H1 (cell line): ENCODE measurements around the gene CEBPB. TPM values are rescaled to one million over a fixed set of nuclear protein-coding genes. Genes with fewer than 3 reads are reported as not detected.

Experiments used
- CTCF ChIA-PET: fragments of 300-600 bp; sonication (Branson Sonifier 250); formaldehyde crosslinking; loops from one replicate; lab custom pipeline; 2021; ENCODE audit not compliant: partially characterized antibody; lab: Charles Lee
- POLR2A ChIA-PET: fragments of 300-600 bp; sonication (Branson Sonifier 250); formaldehyde crosslinking; loops from one replicate; lab custom pipeline; 2021; ENCODE audit warnings: inconsistent platforms; ENCODE audit not compliant: partially characterized antibody; lab: Charles Lee
- DNase-seq, 2 experiments: peaks; one replicate each; pipeline versions ENCODE4 v3.0.0 to v3.0.0-alpha.2; 2010 to 2022; ENCODE audit warnings: low spot score in 2 of 2, low read depth in 1 of 2, mixed read lengths in 1 of 2
- FAIRE-seq: peaks from 2 replicates; lab custom pipeline; 2011; peaks lifted over from hg19 to GRCh38; lab: Jason Lieb, UNC
- H2AFZ ChIP-seq: 2 replicates; pipeline ENCODE4 v1.8.1; 2012; ENCODE audit warnings: low read length, inconsistent platforms
- H2AK5ac ChIP-seq: 2 replicates; pipeline ENCODE4 v1.6.1; 2013; ENCODE audit warnings: low read depth, low read length
- H2BK120ac ChIP-seq: replicated peaks from 2 replicates; pipeline ENCODE3; 2013; ENCODE audit warnings: low read depth, low read length, inconsistent platforms
- H2BK12ac ChIP-seq: 2 replicates; pipeline ENCODE4 v1.6.1; 2013; ENCODE audit warnings: low read depth, low read length
- H2BK15ac ChIP-seq: 2 replicates; pipeline ENCODE4 v1.6.1; 2013; ENCODE audit warnings: low read length
- H2BK20ac ChIP-seq: 2 replicates; pipeline ENCODE4 v1.6.1; 2013; ENCODE audit warnings: low read length
- H2BK5ac ChIP-seq: 2 replicates; pipeline ENCODE4 v1.6.1; 2013; ENCODE audit warnings: low read depth, low read length
- H3K14ac ChIP-seq: 2 replicates; pipeline ENCODE4 v1.6.1; 2013; ENCODE audit warnings: inconsistent platforms; ENCODE audit not compliant: insufficient read length
- H3K18ac ChIP-seq: 2 replicates; pipeline ENCODE4 v1.6.1; 2013; ENCODE audit warnings: low read length; ENCODE audit errors: extremely low read depth
- H3K23ac ChIP-seq: 2 replicates; pipeline ENCODE4 v1.6.1; 2013; ENCODE audit warnings: inconsistent platforms; ENCODE audit not compliant: insufficient read length
- H3K23me2 ChIP-seq: 2 replicates; pipeline ENCODE4 v1.6.1; 2013; ENCODE audit warnings: low read depth, low read length
- H3K27ac ChIP-seq: 2 replicates; pipeline ENCODE4 v1.6.1; 2011; ENCODE audit warnings: low read depth, low read length, inconsistent platforms
- H3K27me3 ChIP-seq, 4 experiments: replicated peaks in 1 of 4; 1 replicate in 1 of 4; 2 replicates in 3 of 4; pipeline versions ENCODE4 v1.6.1 to v1.8.1; 2011 to 2013; ENCODE audit warnings: low read length in 3 of 4, mild to moderate bottlenecking in 3 of 4, inconsistent platforms in 2 of 4, mixed read lengths in 2 of 4, moderate library complexity in 1 of 4; ENCODE audit not compliant: control insufficient read depth in 3 of 4, insufficient read depth in 3 of 4; ENCODE audit errors: extremely low read depth in 1 of 4
- H3K36me3 ChIP-seq, 4 experiments: 2 replicates each; pipeline versions ENCODE4 v1.6.1 to v1.8.1; 2011 to 2013; ENCODE audit warnings: mild to moderate bottlenecking in 4 of 4, low read length in 3 of 4, moderate library complexity in 2 of 4, control low read depth in 1 of 4, inconsistent platforms in 1 of 4; ENCODE audit not compliant: insufficient read depth in 4 of 4, control insufficient read depth in 2 of 4
- H3K4ac ChIP-seq: replicated peaks from 2 replicates; pipeline ENCODE3; 2013; ENCODE audit warnings: low read length, low read depth, mixed read lengths, inconsistent platforms; ENCODE audit not compliant: insufficient read length
- H3K4me1 ChIP-seq, 4 experiments: replicated peaks in 1 of 4; 1 replicate in 1 of 4; 2 replicates in 3 of 4; pipeline versions ENCODE4 v1.6.1 to v1.8.1; 2011 to 2013; ENCODE audit warnings: low read length in 3 of 4, inconsistent platforms in 2 of 4, mixed read lengths in 1 of 4; ENCODE audit not compliant: insufficient read depth in 4 of 4, control insufficient read depth in 3 of 4
- H3K4me2 ChIP-seq, 2 experiments: 2 replicates each; pipeline versions ENCODE4 v1.6.1 to v1.8.1; 2011 to 2013; ENCODE audit warnings: low read depth in 2 of 2, low read length in 2 of 2, control low read depth in 1 of 2, inconsistent platforms in 1 of 2, mild to moderate bottlenecking in 1 of 2; ENCODE audit not compliant: insufficient read depth in 1 of 2
- H3K4me3 ChIP-seq, 4 experiments: fragments of 200-600, 300-600 bp in 1 of 4; sonication (generic), shearing (Covaris generic), sonication (Bioruptor Twin) in 1 of 4; 2 replicates each; pipeline versions ENCODE4 v1.5.1 to v1.8.1; 2011 to 2016; ENCODE audit warnings: low read length in 4 of 4, low read depth in 3 of 4, control low read depth in 2 of 4, inconsistent platforms in 2 of 4, mild to moderate bottlenecking in 2 of 4, mixed read lengths in 1 of 4, moderate library complexity in 1 of 4; ENCODE audit not compliant: insufficient read depth in 2 of 4; ENCODE audit errors: extremely low read depth in 1 of 4
- H3K56ac ChIP-seq: replicated peaks from 2 replicates; pipeline ENCODE3; 2013; ENCODE audit warnings: low read depth, mild to moderate bottlenecking, mixed read lengths, low read length, inconsistent platforms; ENCODE audit not compliant: insufficient read length
- H3K79me1 ChIP-seq: 2 replicates; pipeline ENCODE4 v1.6.1; 2013; ENCODE audit warnings: low read depth, low read length, control low read depth
- H3K79me2 ChIP-seq, 2 experiments: 2 replicates each; pipeline versions ENCODE4 v1.6.1 to v1.8.1; 2012 to 2013; ENCODE audit warnings: low read length in 2 of 2, mild to moderate bottlenecking in 2 of 2, inconsistent platforms in 1 of 2; ENCODE audit not compliant: insufficient read depth in 2 of 2, control insufficient read depth in 1 of 2
- H3K9ac ChIP-seq, 4 experiments: replicated peaks in 1 of 4; 1 replicate in 1 of 4; 2 replicates in 3 of 4; pipeline versions ENCODE4 v1.6.1 to v1.8.1; 2011 to 2013; ENCODE audit warnings: low read depth in 3 of 4, low read length in 3 of 4, control low read depth in 2 of 4, mild to moderate bottlenecking in 2 of 4, moderate library complexity in 2 of 4, inconsistent platforms in 1 of 4; ENCODE audit errors: extremely low read depth in 1 of 4
- H3K9me3 ChIP-seq, 2 experiments: 2 replicates each; pipeline versions ENCODE4 v1.6.1 to v1.8.1; 2012 to 2013; ENCODE audit warnings: mild to moderate bottlenecking in 2 of 2, moderate library complexity in 2 of 2, control low read depth in 1 of 2, inconsistent platforms in 1 of 2, low read depth in 1 of 2, low read length in 1 of 2, mixed read lengths in 1 of 2; ENCODE audit not compliant: insufficient read depth in 2 of 2
- H4K20me1 ChIP-seq, 2 experiments: replicated peaks in 1 of 2; 2 replicates each; pipeline versions ENCODE3 to v1.8.1; 2011 to 2013; ENCODE audit warnings: inconsistent platforms in 2 of 2, low read length in 2 of 2, mild to moderate bottlenecking in 1 of 2; ENCODE audit not compliant: insufficient read depth in 2 of 2, control insufficient read depth in 1 of 2
- H4K5ac ChIP-seq: 2 replicates; pipeline ENCODE4 v1.6.1; 2013; ENCODE audit warnings: low read length, low read depth, mixed read lengths, inconsistent platforms; ENCODE audit not compliant: insufficient read length
- H4K8ac ChIP-seq: 2 replicates; pipeline ENCODE4 v1.8.0; 2013; ENCODE audit warnings: mild to moderate bottlenecking, moderate library complexity, low read length, inconsistent platforms; ENCODE audit not compliant: insufficient read depth; ENCODE audit errors: extremely low read depth
- H4K91ac ChIP-seq: replicated peaks from 2 replicates; pipeline ENCODE3; 2013; ENCODE audit warnings: low read length, mixed read lengths, inconsistent platforms; ENCODE audit not compliant: insufficient read length
- CBX8 ChIP-seq: fragments of 300-800, 300-1000 bp; sonication (generic); IDR thresholded peaks from 2 replicates; pipeline ENCODE4 v1.7.1; 2016; ENCODE audit warnings: low read depth, low read length, borderline replicate concordance
- CEBPB ChIP-seq: IDR thresholded peaks from 2 replicates; pipeline ENCODE4 v1.6.1; 2012; ENCODE audit warnings: low read depth, low read length
- CTBP2 ChIP-seq: IDR thresholded peaks from 2 replicates; pipeline ENCODE4 v1.7.0; 2011; ENCODE audit warnings: borderline replicate concordance, mild to moderate bottlenecking, moderate library complexity, mixed read lengths, low read length; ENCODE audit not compliant: insufficient read depth, insufficient read length
- EGR1 ChIP-seq: IDR thresholded peaks from 2 replicates; pipeline ENCODE4 v1.6.1; 2011; ENCODE audit warnings: low read depth, low read length, borderline replicate concordance
- TAF7 ChIP-seq: optimal IDR thresholded peaks from 2 replicates; pipeline ENCODE3; 2011; ENCODE audit warnings: low read depth, mild to moderate bottlenecking, inconsistent platforms, low read length, moderate library complexity, borderline replicate concordance
- WGBS, 2 experiments: shearing (Covaris generic) in 1 of 2; methylation state at CpG; one replicate each; pipeline versions ENCODE4 v1.1.6 to v1.1.7; 2013 to 2015; ENCODE audit warnings: low lambda C conversion rate in 2 of 2, mixed read lengths in 2 of 2, inconsistent platforms in 1 of 2, low coverage in 1 of 2, missing lambda C conversion rate in 1 of 2; ENCODE audit not compliant: insufficient replicate concordance in 2 of 2, insufficient coverage in 1 of 2, insufficient read length in 1 of 2; ENCODE audit errors: extremely low coverage in 1 of 2, missing lambda C conversion rate in 1 of 2; 5-methylcytosine and 5-hydroxymethylcytosine counted together
- polyA plus RNA-seq, 7 experiments: library from polyadenylated mRNA; depleted of rRNA in 3 of 7; stranded (reverse) in 5 of 7; unstranded in 2 of 7; fragments of >200 nt in 5 of 7; fragments of 200-250 nt in 2 of 7; gene quantifications; 1 replicate in 5 of 7; 2 replicates in 1 of 7; 4 replicates in 1 of 7; pipeline versions ENCODE4 v1.2.1 to v1.2.3, GENCODE V29; 2011 to 2013; ENCODE audit warnings: missing spikeins in 2 of 7, mixed read lengths in 2 of 7
- total RNA-seq: library from RNA; stranded (reverse); fragmentation: NEBNext Ultra II Directional; extraction: Animal tissue kit (Norgen Biotek cat#: 25700); gene quantifications from 2 replicates; pipeline ENCODE4 v1.2.1, GENCODE V29; 2021

Gene CEBPB
- total and polyA plus RNA-seq, 2 of the 8 experiments (the other 6 are each of a cell fraction or from before 2014, with no cell fraction given), result 7.1 to 24.1 TPM

DNA sequence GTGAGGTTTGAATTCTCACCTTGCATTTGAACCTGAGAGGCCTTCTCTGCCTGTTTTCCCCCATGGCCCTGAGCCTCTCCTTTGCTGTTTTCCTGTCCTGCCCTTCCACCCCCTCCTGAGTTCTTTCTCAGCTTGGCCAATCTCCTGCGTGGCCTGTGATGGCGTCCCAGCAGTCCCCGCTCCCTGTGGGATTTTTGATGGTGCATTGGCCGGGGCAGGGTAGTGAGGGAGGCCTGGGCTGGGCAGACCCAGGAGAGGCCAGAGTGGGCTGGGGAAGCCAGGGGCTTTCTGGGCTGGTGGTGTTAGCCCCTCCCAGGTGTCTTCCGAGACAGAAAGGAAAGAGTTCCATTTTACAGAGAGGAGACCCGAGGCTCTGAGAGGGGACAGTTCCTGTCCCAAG lies 6.3 kb downstream of the CEBPB start:
- no peak overlapping the region for H3K9ac ChIP-seq
- H3K4me1 ChIP-seq, result peaks cover 4 to 29% (median 21%) of the 10 kb centered on the region in 4 experiments
- no peak overlapping the region for H2BK12ac ChIP-seq
- no peak overlapping the region for H2BK20ac ChIP-seq
- FAIRE-seq (no peak), DNase-seq (no peak)
- no peak overlapping the region for H4K91ac ChIP-seq
- H3K36me3 ChIP-seq, result no peaks in the 10 kb centered on the region; a peak in 1 of 8 replicates
- H3K23ac ChIP-seq, result no peak overlapping the region
- H3K79me2 ChIP-seq, result peaks cover 0 to 20% of the 10 kb centered on the region in 2 experiments; a peak in 2 of 4 replicates
- no peak overlapping the region for H3K4ac ChIP-seq
- H2BK15ac ChIP-seq, result no peak overlapping the region
- no peak overlapping the region for H3K4me3 ChIP-seq
- peaks cover 2 to 4% of the 10 kb centered on the region in 2 experiments; a peak in 2 of 4 replicates for H3K9me3 ChIP-seq
- no peak overlapping the region for H3K4me2 ChIP-seq
- POLR2A ChIA-PET, result interaction anchor here (0.6 to 1.1 kb wide), 3 partner anchors 10 to 136 kb away, joined by 3 read pairs; no protein-coding TSS in a partner anchor
- no peak for TF ChIP-seq CEBPB
- TF ChIP-seq TAF7, result no peak
- no peak for TF ChIP-seq CBX8
- TF ChIP-seq CTBP2, result no peak
- no peak for TF ChIP-seq EGR1
- H3K27ac ChIP-seq, result no peak overlapping the region
- H2AK5ac ChIP-seq, result no peak overlapping the region
- 83% methylated on average over 6 of the region's 6 CpGs; no CpG with 5 or more reads in 1 of the 2 experiments for WGBS, 2 experiments
- no peak overlapping the region for H2BK5ac ChIP-seq
- no peak overlapping the region for H3K56ac ChIP-seq
- peaks cover 4% of the 10 kb centered on the region for H3K79me1 ChIP-seq
- no peak overlapping the region for H2BK120ac ChIP-seq
- CTCF ChIA-PET, result interaction anchor here (0.7 to 1.4 kb wide), 4 partner anchors 11 to 151 kb away, joined by 3 to 5 read pairs (median 4); no protein-coding TSS in a partner anchor
- no peak overlapping the region for H4K5ac ChIP-seq
- no peak overlapping the region for H3K18ac ChIP-seq
- peaks cover 4% of the 10 kb centered on the region; the same call in 1 of the 2 replicates for H3K23me2 ChIP-seq
- peaks cover 2 to 4% of the 10 kb centered on the region in 2 experiments for H4K20me1 ChIP-seq
- no peak overlapping the region for H2AFZ ChIP-seq
- H3K14ac ChIP-seq, result no peak overlapping the region
- H3K27me3 ChIP-seq, result no peaks in the 10 kb centered on the region
- no peak overlapping the region for H4K8ac ChIP-seq
